ENCODE data around the gene MSMB.

DNA sequence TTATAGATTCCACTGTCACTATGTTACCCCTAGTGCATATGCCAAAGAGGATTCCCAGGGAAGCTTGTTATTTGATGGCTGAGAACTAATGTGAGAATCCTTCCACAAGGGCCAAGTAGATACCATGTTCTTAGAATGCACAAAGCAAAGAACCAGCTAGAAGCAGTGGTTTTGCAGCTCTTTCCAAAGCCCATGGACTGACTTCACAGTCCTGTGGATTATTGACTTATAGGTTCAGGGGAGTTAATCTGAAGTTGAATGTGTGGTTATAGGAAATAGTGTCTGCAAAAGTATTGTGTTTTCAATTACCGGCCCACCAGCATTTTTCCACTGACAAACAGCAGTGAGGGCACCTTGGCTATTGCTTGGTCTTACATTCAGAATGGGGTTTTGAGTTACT is 45.5 kb downstream of the MSMB start:
- TF ChIP-seq TAF1 (IDR thresholded peaks at IDR 0.05; ENCODE audit: borderline replicate concordance, low read depth, low read length) (no peak), POLR2AphosphoS5 (IDR thresholded peaks at IDR 0.05; ENCODE audit: low read depth, low read length) (no peak)

Data from GM12892 (cell line).